BJ (cell line): Measurements from ENCODE around the gene GPC6. TPM values are rescaled to one million over a fixed set of nuclear protein-coding genes. Genes with fewer than 3 reads are reported as not detected.

Experiments used
- CTCF ChIA-PET: fragments of 350-600 bp; formaldehyde crosslinking; extraction: SDS; loops from one replicate; lab custom pipeline; 2021; ENCODE audit warnings: antibody characterized with exemption, inconsistent platforms; lab: Yijun Ruan, JAX
- POLR2A ChIA-PET: fragments of 300-600 bp; sonication (Branson Sonifier 250); formaldehyde crosslinking; extraction: SDS; loops from one replicate; lab custom pipeline; 2021; ENCODE audit warnings: antibody characterized with exemption; lab: Charles Lee
- DNase-seq: peaks from one replicate; pipeline ENCODE4 v3.0.0-alpha.2; 2011; ENCODE audit warnings: low read depth
- H3K27me3 ChIP-seq: 2 replicates; pipeline ENCODE4 v1.6.0; 2011; ENCODE audit warnings: low read length; ENCODE audit not compliant: control insufficient read depth, insufficient read depth
- H3K36me3 ChIP-seq: 2 replicates; pipeline ENCODE4 v1.5.1; 2011; ENCODE audit warnings: low read length; ENCODE audit not compliant: control insufficient read depth, insufficient read depth
- H3K4me3 ChIP-seq: 2 replicates; pipeline ENCODE4 v1.5.1; 2011; ENCODE audit warnings: low read depth, mild to moderate bottlenecking, control low read depth, low read length
- polyA plus RNA-seq: library from polyadenylated mRNA; depleted of rRNA; stranded (reverse); fragments of >200 nt; gene quantifications from 2 replicates; pipeline ENCODE4 v1.2.3, GENCODE V29; 2011
- TF ChIP-seq, protein P1 (sequence below): IDR thresholded peaks from 2 replicates; pipeline ENCODE4 v1.5.1; 2011; ENCODE audit warnings: low read depth, mild to moderate bottlenecking, control low read depth, inconsistent platforms, low read length, moderate library complexity; ENCODE audit not compliant: insufficient read depth

The GPC6 gene
- polyA plus RNA-seq, 1 experiment: 23.0 TPM

DNA sequence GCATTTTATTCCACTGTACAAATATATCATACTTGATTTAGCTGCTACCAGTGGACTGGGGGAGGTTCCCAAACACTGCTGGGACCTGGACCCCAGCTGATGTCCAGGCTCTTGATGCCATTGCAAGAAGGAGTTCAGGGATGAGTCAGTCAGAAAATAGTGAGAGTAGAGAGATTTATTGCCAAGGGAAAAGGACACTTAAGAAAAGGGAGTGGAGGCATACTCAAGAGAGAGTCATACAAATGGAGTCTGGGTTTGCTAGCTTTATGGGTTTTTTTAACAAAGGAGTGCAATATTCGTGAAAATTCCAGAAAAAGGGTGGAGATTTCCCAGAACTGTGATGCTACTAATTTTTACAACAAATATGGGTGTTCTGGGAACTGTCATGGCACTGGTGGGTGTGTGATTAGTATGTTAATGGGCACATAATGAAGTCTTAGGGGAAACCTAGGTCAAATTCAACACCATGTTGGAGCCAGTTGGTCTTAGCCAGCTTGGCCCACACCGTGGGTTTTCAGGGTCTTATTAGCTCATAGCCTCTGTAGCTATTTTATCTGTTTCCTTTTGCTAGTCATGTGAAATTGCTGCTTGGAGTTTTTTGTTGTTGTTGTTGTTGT is 36.2 kb downstream of the GPC6 start:
- Histone ChIP-seq H3K27me3 (no peaks in the 10 kb centered on the region), H3K4me3 (no peak overlapping the region), H3K36me3 (no peaks in the 10 kb centered on the region)
- POLR2A ChIA-PET: no interaction called here
- TF ChIP-seq, protein P1, sequence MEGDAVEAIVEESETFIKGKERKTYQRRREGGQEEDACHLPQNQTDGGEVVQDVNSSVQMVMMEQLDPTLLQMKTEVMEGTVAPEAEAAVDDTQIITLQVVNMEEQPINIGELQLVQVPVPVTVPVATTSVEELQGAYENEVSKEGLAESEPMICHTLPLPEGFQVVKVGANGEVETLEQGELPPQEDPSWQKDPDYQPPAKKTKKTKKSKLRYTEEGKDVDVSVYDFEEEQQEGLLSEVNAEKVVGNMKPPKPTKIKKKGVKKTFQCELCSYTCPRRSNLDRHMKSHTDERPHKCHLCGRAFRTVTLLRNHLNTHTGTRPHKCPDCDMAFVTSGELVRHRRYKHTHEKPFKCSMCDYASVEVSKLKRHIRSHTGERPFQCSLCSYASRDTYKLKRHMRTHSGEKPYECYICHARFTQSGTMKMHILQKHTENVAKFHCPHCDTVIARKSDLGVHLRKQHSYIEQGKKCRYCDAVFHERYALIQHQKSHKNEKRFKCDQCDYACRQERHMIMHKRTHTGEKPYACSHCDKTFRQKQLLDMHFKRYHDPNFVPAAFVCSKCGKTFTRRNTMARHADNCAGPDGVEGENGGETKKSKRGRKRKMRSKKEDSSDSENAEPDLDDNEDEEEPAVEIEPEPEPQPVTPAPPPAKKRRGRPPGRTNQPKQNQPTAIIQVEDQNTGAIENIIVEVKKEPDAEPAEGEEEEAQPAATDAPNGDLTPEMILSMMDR: no peak
- peak; percentile 72 for DNase-seq
- CTCF ChIA-PET: interaction anchor here (0.6 to 1.9 kb wide), 3 partner anchors 14 to 31 kb away, joined by 3 to 5 read pairs (median 5); no protein-coding TSS in a partner anchor

DNA sequence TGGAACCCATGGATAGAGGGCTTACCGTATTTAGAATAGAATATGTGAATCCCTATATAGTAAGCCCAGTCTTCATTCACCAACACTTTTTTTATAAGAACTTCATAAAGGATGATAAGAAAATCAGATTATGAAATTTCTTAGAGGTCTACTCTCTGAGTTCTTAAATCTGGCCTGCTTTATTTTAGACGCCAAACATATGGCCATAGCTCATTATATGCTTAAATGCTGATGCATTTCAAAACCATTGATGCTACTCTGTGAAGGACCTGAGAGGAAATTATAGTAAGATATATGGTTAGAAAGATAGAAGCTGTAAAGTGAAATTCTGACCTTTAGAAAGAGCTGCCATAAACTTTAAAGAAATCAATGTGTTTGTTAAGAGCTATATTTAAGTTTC is 38.3 kb downstream of the GPC6 start:
- H3K36me3 ChIP-seq: no peaks in the 10 kb centered on the region
- CTCF ChIA-PET: interaction anchor here (1.1 kb wide), 1 partner anchor 37 kb away, joined by 3 read pairs; no protein-coding TSS in a partner anchor
- no peak overlapping the region for H3K4me3 ChIP-seq
- no peak for DNase-seq
- no peaks in the 10 kb centered on the region for H3K27me3 ChIP-seq
- TF ChIP-seq, protein P1: no peak
- POLR2A ChIA-PET: no interaction called here

DNA sequence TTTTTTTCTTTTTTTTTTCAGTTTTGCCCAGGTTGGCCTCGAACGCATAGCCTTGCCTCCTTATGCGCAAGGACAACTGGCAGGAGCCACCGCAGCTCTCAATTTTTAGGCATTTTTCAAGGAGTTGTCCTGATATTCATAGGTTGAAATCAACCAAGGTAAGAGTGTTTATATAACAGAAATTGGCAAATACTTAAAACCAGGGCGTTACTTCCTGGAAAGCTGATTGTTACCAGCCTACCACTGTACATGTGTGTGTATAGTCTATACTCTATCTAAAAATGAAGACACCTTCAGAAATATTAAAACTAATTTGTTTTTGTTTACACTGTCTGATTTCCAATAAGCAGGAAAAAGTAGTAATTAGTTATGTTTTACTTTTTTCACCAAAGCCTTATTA is 39.2 kb downstream of the GPC6 start:
- POLR2A ChIA-PET: no interaction called here
- no peak for DNase-seq
- no peaks in the 10 kb centered on the region for H3K36me3 ChIP-seq
- CTCF ChIA-PET: interaction anchor here (1.2 kb wide), 1 partner anchor 21 kb away, joined by 3 read pairs; no protein-coding TSS in a partner anchor
- TF ChIP-seq, protein P1: no peak
- H3K4me3 ChIP-seq: no peak overlapping the region
- H3K27me3 ChIP-seq: no peaks in the 10 kb centered on the region

DNA sequence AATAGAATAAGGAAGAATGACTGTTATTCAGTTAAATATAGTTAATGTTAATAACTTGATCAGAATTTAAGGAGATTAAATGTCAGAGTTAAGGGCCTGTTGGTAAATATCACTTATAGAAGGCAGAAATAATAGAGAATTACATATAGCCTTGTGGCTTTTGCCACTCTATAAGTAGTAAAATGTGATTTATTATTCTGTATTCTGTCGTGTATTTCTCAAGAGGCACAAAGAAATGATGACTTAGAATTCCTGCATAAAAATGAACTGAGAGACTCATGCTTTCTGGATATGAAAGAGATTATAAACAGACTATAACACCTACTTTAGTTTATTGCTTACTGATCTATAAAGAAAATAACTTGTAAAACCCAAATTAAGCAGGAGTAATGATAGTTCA is 40.1 kb downstream of the GPC6 start:
- Histone ChIP-seq H3K27me3 (no peaks in the 10 kb centered on the region), H3K36me3 (no peaks in the 10 kb centered on the region), H3K4me3 (no peak overlapping the region)
- no peak for DNase-seq
- ChIA-PET POLR2A (no interaction called here), CTCF (interaction anchor here (1.2 kb wide), 1 partner anchor 22 kb away, joined by 3 read pairs; no protein-coding TSS in a partner anchor)
- TF ChIP-seq, protein P1: no peak

DNA sequence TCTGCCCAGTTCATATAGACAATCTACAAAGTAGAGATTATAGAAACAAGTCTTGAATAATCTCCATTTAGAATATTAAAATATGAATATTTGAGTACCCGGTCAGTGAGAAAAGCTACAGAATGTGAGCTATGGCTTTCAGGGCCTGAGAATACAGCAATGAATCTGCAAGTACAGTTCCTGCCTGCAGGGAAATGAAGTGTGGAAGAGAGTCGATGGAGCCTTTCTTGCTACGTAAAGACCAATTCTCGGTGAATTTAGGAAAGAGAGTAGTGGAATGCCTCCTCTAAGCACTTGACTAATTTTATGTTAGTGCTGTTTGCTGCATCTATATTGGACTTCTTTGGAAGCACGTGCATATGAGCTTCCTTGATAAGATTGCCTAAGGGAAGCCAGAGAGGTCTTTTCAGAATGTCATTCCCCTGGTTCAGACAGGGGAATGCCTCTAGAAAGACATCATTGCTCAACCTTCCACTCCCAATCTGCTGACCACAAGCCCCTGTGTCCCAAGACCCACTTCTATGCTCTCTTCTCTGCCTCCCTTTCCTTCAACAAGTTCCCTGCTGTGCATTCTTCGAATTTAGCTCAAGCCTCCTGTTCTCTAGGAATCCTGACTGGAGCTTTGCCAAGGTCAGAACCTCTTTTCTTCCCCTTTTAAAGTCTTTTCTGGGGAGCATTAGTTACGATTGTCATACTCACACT is 41.9 kb downstream of the GPC6 start:
- Histone ChIP-seq H3K36me3 (no peaks in the 10 kb centered on the region), H3K4me3 (no peak overlapping the region), H3K27me3 (no peaks in the 10 kb centered on the region)
- no peak for DNase-seq
- TF ChIP-seq, protein P1: no peak
- CTCF ChIA-PET: interaction anchor here (0.6 to 0.7 kb wide), 2 partner anchors 23 to 87 kb away, joined by 3 read pairs; no protein-coding TSS in a partner anchor
- POLR2A ChIA-PET: no interaction called here
